Measurements from ENCODE around the gene TMEM44.

TMEM44 gene

DNA sequence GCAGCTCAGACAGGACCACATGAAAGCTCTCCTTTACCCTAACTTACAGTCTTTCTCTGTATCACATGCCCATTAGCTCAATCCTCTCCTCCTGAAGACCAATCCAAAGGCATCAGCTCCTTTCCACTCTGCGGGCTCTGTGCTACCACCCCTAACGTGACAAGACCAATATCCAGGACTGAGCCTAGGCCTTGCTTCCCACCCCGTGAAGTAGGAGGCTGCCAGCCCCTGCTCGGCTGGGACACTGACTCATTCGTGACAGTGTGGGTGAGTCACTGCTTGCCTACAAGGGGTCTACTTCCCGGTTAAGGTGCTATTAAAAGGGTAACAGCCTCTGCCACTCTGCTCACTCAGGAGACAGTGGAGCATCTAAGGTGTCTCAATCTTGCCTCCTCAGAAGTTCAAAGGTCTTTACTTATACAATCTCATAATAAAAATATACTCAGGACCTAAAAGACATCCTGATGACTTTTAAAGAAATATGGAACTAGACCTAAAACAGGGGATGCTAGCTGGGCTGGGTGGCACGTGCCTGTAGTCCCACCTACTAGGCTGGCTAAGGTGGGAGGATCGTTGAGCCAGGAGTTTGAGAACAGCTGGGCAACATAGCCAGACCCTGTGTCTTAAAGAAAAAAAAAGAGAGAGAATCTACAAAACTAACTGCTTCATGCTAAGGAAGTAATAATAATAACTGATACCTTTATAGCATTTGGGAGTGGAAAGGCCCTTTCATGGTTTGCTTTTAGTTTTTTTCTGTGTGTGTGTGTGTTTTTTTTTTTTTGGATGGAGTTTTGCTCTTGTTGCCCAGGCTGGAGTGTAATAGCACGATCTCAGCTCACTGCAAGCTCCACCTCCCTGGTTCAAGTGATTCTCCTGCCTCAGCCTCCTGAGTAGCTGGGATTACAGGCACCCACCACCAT, 55.0 kb downstream of the TMEM44 start:
- DNase-seq: no peak

- DNase-seq: peak; percentile 51
Measured at GRCh38 chr3:194575484-194576210, 57.6 kb downstream of the TMEM44 start.

DNA sequence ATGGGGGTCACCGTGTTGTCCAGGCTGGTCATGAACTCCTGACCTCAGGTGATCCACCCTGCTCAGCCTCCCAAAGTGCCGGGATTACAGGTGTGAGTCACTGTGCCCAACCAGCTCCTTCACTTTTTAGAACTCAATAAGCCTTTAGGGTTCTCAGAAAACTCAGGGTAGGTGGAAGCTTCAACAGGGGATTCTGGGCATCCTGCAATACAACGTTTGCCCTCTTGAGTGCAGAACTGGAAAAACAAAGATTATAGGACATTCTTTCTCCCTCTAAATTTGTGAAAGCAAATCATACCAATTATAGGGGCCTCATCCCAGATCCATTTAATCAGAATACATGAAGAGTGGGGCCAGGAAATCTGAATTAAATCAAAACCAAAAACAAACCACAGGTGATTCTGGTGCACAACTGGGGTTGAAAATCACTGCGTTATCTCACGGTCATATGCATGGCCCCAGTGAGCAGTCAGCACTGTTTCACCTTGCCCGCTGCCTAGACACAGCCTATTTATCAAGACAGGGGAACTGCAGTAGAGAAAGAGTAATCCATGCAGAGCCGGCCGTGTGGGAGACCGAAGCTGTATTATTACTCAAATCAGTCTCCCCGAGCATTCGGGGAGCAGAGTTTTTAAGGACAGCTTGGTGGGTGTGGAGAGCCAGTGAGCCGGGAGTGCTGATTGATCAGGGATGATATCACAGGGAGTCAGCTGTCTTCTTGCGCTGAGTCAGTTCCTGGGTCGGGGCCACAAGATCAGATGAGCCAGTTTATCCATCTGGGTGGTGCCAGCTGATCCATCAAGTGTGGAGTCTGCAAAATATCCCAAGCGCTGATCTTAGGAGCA, 58.4 kb downstream of the TMEM44 start:
- no peak for DNase-seq

DNA sequence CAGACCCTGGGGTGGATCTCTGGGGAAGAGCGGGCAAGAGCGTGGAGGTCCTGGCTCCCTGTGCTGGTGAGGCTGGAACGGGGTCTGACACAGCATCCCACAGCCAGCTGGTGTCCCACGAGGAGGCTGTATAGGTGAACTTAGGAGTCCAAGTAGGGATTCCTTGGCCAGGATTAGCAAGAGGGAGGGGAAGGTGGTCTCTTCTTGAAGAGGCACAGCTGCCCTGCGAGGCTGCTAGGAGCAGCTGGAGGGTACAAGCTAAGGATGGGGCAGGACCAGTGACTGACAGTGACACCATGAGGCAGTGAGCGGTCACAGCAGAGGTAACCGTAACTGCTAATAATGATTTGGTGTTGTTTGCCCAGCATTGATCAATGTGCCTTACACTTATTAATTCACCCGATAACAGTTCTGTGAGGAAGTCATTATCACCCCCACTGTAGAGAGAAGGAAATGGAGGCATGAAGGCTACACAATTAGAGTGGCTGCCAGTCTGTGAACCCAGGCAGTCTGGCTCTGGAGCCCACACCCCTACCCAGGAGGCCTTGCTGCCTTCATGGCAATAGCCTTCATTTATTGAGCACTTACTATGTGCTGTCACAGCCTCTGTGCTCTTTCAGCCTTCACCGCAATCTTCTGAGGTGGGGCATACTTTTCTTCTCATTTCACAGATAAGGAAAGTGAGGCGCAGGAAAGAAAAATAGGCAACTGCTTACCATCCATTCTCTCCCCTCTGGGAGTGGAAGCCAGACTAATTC, 59.4 kb downstream of the TMEM44 start:
- DNase-seq: peak; percentile 86

DNA sequence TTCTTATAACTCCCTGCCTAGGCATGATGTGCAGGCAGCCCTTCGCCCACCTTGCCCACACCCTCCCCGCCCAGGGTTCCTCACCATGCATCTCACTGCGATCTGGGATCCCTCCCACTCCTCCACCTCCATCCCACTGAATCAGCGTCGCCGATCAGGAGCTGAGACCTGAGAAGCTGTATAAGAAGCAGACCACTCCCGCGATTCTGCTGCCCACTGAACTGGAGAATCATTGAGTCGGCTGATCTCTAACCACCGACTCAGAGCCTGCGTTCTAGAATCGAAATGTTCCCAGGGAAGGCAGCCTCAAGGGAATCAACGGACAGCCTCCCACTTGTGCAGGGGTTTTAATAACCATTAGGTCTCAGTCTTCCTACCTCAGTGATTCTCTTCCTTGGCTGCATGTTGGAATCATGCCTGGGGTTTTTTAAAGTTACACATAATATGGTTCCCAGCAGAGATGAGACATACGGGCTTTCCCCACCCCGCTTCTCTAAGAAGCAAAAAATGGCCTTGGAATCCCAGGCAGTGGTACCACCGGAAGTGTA, 60.2 kb downstream of the TMEM44 start:
- no peak for DNase-seq

DNA sequence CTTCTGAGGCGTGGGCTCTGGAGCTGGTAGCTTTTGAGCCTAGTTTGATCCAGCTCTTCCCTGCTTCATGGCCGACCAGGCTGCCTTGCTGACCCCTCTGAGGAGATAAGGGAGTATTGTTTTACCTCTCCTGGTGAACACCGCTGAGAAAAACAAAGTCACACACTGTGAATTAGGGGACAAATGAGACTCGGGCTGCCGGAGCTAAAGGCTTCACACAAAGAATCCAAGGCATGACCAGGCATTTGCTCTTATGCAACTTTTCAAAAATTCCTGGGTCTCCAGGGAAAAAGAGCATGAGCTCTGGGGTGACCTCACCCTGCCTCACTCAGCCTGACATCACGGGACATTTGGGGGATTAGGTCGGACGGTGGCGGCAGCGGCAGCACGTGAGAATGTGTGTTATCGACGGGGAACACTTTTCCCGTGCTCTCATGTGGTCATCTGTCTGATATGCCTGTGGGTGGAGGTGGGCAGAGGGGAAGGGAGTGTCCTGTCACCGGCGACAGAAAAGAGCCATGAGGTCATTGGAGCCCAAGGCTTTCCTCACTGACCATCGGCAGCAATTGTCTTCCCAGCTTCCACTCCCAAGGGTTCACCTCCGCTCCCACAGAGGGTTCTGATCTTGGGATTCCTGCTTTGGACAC, 61.0 kb downstream of the TMEM44 start:
- DNase-seq: peak; percentile 78

DNA sequence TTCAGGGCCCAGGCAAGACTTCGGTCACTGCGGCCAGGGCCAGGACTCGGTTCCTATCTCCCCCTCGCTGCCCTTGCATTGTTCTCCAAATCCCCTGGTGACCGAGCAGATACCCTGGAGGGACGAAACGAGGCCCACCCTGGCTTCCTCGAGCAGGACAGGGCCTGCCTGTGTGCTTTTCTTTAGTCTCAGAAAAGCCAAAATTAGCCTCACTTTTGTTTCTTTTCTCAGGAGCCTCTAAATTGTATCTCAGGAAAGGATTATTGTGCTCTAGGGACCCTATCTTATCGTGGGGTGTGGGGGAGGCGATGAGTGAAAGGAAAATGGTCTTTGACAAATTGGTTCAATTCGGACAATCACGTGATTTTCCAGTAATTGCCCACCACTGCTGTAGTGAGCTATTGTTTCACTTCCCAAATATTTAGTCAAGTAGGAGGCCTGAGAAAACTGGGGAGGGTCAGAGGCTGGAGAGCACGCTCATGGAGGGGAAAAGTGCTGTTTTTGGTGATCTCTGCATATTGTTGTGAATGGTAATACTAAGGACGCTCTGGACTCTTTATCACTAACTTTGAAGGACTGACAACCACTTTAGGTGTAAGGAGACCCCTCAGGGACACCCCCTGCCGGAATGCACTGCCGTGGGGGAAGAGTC, 61.6 kb downstream of the TMEM44 start:
- no peak for DNase-seq

DNA sequence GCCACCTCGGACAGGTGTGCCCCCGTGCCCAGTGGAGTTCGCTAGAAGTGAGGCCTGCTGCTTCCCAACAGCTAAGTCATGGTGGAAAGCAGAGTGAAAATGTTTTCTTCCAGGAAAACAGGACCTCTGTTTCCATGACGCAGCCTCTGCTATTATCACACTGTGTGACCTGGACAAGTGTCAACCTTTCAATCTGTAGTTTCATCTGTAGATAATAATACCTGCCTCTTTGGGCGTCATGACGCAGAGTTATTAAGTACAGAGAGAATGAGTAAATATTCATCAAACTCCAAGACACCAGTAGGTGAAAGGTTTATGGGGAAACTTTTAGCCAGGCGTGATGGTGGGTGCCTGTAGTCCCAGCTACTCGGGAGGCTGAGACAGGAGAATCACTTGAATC, 62.3 kb downstream of the TMEM44 start:
- no peak for DNase-seq

- DNase-seq: no peak
Measured at GRCh38 chr3:194570235-194570634, 63.0 kb downstream of the TMEM44 start.

GRCh38 chr3:194569252-194569651, 64.0 kb downstream of the TMEM44 start:
- no peak for DNase-seq

- DNase-seq: no peak
Measured at GRCh38 chr3:194565597-194566190, 67.5 kb downstream of the TMEM44 start.

- no peak for DNase-seq
Measured at GRCh38 chr3:194562986-194563385, 70.2 kb downstream of the TMEM44 start.

GRCh38 chr3:194561306-194561974, 71.8 kb downstream of the TMEM44 start:
- no peak for DNase-seq

DNA sequence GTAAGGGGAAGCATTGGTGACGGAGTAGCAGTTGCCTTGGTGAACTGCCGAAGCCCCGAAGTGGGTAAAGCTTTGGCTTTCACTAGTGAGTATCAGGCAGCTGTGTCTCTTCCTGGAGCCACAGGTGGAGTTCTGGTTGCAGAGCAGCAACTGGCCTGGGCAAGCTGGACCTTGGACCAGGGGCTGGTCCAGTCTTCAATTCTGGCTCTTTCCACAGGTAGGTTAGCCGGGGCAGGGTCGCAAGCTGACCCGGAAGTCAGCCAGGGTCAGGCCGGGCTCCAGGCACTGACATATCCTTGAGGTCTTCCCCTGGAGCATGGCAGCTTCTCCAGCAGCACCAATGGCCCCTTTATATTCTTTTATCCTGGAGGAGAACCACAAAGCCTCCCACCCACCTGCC, 73.2 kb downstream of the TMEM44 start:
- no peak for DNase-seq

GRCh38 chr3:194559530-194559929, 73.7 kb downstream of the TMEM44 start:
- no peak for DNase-seq

- no peak for DNase-seq
Measured at GRCh38 chr3:194556086-194557056, 76.8 kb downstream of the TMEM44 start.

GRCh38 chr3:194555175-194556062, 77.8 kb downstream of the TMEM44 start:
- DNase-seq: no peak
